IPS-15b (cell line): ENCODE measurements around the gene ECT2.
"Not testable (repeated sequence)": the region's sequence is repeated elsewhere in the genome, so short reads cannot be mapped to it uniquely, and the experiment has no call there.

ENCODE experiments used
- H3K27me3 ChIP-seq: one replicate; pipeline ENCODE4 v1.6.1; 2013; ENCODE audit warnings: low read length; ENCODE audit not compliant: control insufficient read depth, insufficient read depth
- H3K36me3 ChIP-seq: one replicate; pipeline ENCODE4 v1.6.1; 2013; ENCODE audit warnings: low read length; ENCODE audit not compliant: control insufficient read depth, insufficient read depth
- H3K4me1 ChIP-seq: one replicate; pipeline ENCODE4 v1.6.1; 2013; ENCODE audit warnings: mild to moderate bottlenecking, low read length; ENCODE audit not compliant: control insufficient read depth, insufficient read depth
- H3K4me3 ChIP-seq: one replicate; pipeline ENCODE4 v1.5.1; 2013; ENCODE audit warnings: low read depth, low read length
- H3K9ac ChIP-seq: one replicate; pipeline ENCODE4 v1.6.1; 2013; ENCODE audit warnings: low read depth, mild to moderate bottlenecking, low read length
- H3K9me3 ChIP-seq: one replicate; pipeline ENCODE4 v1.6.1; 2013; ENCODE audit warnings: mild to moderate bottlenecking, low read length; ENCODE audit not compliant: control insufficient read depth, insufficient read depth

The ECT2 gene

DNA sequence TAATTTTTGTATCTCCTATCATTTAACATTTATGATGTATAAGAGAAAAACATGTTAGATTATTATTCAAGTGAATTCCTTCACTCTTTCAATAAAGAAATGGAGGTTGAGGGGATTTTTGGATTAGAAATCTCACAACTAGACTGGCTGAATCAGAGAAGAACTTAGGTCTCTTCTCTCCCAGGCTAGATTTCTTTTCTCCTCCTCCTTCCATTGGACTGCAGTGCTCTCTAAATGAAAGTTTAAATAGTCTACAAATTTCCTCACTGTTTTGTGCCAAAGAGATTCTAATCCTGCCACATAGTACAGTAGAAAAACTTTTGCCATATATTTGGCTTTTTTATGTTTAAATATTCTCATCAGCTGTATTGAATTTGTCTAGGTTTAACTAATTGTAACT lies 65.8 kb downstream of the ECT2 start:
- Histone ChIP-seq H3K9me3 (no peaks in the 10 kb centered on the region), H3K4me3 (no peak overlapping the region), H3K36me3 (no peaks in the 10 kb centered on the region), H3K27me3 (no peaks in the 10 kb centered on the region), H3K9ac (no peak overlapping the region), H3K4me1 (no peaks in the 10 kb centered on the region)

DNA sequence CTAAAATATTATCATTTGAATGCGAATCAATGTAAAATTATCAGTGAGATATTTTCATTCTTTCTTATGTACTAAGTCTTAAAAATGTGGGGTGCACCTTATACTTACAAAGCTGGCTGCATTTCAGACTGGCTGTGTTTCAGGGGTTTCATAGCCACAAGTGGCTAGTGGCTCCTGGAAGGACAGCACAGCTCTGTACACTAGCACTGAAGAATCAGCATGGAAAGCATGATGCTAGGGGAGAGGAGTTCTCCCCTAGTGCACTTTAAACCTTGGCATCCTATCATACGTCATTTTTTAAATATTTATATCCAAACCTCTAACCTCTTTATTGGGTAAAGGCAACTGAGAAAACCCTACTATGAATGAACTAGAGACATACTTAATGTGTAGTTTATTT lies 66.4 kb downstream of the ECT2 start:
- H3K36me3 ChIP-seq: no peaks in the 10 kb centered on the region
- no peak overlapping the region for H3K9ac ChIP-seq
- no peaks in the 10 kb centered on the region for H3K27me3 ChIP-seq
- no peaks in the 10 kb centered on the region for H3K4me1 ChIP-seq
- H3K9me3 ChIP-seq: no peaks in the 10 kb centered on the region
- no peak overlapping the region for H3K4me3 ChIP-seq

DNA sequence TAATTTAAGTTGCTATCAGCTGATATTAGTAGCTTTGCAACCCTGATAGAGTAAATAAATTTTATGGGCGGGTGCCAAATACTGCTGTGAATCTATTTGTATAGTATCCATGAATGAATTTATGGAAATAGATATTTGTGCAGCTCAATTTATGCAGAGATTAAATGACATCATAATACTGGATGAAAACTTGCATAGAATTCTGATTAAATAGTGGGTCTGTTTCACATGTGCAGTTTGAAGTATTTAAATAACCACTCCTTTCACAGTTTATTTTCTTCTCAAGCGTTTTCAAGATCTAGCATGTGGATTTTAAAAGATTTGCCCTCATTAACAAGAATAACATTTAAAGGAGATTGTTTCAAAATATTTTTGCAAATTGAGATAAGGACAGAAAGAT lies 70.0 kb downstream of the ECT2 start:
- Histone ChIP-seq H3K36me3 (no peaks in the 10 kb centered on the region), H3K9ac (no peak overlapping the region), H3K4me3 (no peak overlapping the region), H3K27me3 (no peaks in the 10 kb centered on the region), H3K9me3 (no peaks in the 10 kb centered on the region), H3K4me1 (no peaks in the 10 kb centered on the region)

DNA sequence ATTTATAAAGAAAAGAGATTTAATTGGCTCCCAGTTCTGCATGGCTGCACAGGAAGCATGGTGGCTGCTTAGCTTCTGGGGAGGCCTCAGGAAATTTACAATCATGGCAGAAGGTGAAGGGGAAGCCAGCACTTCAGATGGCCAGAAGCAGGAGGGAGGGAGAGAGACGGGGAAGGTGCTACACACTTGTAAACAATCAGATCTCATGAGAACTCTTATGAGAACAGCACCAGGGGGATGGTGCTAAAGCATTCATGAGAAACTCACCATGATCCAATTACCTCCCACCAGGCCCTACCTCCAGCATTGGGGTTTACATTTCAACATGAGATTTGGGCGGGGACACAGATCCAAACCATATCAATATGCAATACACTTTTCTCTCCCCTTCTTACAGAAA lies 73.7 kb downstream of the ECT2 start:
- Histone ChIP-seq H3K4me3 (no peak overlapping the region), H3K27me3 (no peaks in the 10 kb centered on the region), H3K9me3 (no peaks in the 10 kb centered on the region), H3K9ac (no peak overlapping the region), H3K36me3 (no peaks in the 10 kb centered on the region), H3K4me1 (no peaks in the 10 kb centered on the region)

DNA sequence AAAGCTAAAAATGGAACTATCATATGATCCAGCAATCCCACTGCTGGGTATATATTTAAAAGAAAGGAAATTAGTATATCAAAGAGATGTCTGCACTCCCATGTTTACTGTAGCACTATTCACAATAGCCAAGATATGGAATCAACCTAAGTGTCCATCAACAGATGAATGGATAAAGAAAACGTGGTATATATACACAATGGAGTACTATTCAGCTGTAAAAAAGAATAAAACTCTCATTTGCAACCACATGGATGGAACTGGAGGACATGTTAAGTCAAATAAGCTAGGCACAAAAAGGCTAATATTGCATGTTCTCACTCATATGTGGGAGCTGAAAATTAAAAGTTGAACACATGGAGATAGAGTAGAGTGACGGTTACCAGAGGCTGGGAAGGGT lies 76.7 kb downstream of the ECT2 start:
- H3K9ac ChIP-seq, H3K9me3 ChIP-seq, H3K36me3 ChIP-seq, H3K4me1 ChIP-seq, H3K27me3 ChIP-seq, H3K4me3 ChIP-seq: not testable (repeated sequence)

DNA sequence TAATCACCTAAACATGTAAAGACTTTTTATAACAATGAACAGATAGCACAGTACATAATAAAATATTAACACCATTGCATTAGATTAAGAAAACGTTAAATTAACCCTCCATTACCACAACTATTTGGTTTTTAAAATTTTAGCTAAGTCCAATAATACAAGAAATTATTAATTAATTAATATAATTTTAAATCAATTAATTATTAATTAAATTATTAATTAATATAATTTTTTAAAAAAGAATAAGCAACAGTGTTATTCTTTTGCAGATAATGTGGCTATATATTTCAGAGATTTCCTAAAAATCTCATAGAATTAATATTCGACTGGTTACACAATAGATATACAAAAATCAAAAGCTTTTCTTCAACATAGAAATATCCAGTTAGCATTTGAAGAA lies 82.5 kb downstream of the ECT2 start:
- Histone ChIP-seq H3K36me3 (no peaks in the 10 kb centered on the region), H3K4me1 (no peaks in the 10 kb centered on the region), H3K9ac (no peak overlapping the region), H3K27me3 (no peaks in the 10 kb centered on the region), H3K9me3 (no peaks in the 10 kb centered on the region), H3K4me3 (no peak overlapping the region)

DNA sequence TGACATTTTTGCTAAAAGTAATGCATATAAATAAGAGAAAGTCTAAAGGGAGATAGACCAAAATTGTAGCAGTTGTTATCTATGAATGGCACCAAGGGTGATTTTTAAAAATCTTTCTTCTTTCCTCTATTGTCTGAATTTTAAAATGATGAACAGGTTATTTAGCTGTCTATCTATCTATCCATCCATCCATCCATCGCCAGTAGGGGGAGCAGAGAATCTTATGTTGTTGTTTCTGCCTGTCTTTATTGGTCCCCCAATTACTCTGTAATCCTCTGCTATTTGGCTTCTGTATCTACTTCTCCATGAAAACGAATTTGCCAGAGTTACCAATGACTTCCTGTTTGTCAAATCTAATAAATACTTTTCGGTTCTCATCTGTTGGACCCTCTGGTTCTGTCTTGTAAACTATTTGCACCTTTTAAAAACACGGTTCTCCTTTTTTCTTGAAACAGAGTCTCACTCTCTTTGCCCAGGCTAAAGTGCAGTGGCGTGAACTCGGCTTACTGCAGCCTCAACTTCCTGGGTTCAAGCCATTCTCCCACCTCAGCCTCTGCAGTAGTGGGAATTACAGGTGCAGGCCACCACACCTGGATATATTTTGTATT lies 86.0 kb downstream of the ECT2 start:
- H3K4me3 ChIP-seq: no peak overlapping the region
- H3K9ac ChIP-seq: no peak overlapping the region
- H3K4me1 ChIP-seq: no peaks in the 10 kb centered on the region
- H3K9me3 ChIP-seq: no peaks in the 10 kb centered on the region
- no peaks in the 10 kb centered on the region for H3K27me3 ChIP-seq
- no peaks in the 10 kb centered on the region for H3K36me3 ChIP-seq

DNA sequence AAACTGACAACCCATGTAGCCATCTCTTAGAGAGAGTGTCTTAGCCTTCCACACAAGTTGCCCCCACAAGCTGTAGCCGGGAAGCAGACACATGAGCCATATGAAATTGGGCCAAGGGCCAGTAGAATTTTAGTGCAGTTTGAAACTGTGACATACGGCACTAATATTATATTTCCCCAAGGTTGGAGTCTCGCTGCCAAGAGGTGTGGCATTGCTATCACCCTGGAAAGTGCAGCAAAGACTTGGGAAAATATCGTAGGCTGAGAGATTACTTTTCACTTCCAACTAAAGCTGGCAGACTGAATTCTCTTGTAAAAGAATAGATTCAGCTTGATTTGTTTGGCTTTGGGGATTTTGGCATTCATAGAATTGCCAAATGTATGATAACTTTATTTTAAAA lies 89.2 kb downstream of the ECT2 start:
- H3K9me3 ChIP-seq: no peaks in the 10 kb centered on the region
- H3K9ac ChIP-seq: no peak overlapping the region
- H3K27me3 ChIP-seq: no peaks in the 10 kb centered on the region
- H3K4me3 ChIP-seq: no peak overlapping the region
- no peaks in the 10 kb centered on the region for H3K4me1 ChIP-seq
- H3K36me3 ChIP-seq: no peaks in the 10 kb centered on the region

DNA sequence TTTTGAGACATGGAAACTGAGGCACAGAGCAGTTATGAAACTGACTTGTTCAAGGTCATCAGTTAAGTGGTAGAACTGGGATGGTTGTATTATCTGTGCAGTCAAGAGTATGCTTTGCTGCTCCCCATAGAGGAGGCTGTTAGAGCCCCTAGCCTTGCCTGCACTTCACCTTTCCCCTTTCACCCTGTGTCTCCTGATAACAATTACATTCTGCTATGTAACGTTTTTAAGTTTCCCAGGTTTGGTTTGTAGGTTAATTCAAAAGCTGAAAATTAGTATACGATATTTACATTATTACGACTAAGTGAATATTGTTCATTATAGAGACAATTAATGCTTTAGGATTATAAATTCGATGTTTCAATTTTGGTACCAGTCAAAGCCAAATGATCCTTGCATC lies 89.9 kb downstream of the ECT2 start:
- no peaks in the 10 kb centered on the region for H3K4me1 ChIP-seq
- no peaks in the 10 kb centered on the region for H3K27me3 ChIP-seq
- no peak overlapping the region for H3K4me3 ChIP-seq
- H3K9me3 ChIP-seq: no peaks in the 10 kb centered on the region
- H3K9ac ChIP-seq: no peak overlapping the region
- H3K36me3 ChIP-seq: no peaks in the 10 kb centered on the region

DNA sequence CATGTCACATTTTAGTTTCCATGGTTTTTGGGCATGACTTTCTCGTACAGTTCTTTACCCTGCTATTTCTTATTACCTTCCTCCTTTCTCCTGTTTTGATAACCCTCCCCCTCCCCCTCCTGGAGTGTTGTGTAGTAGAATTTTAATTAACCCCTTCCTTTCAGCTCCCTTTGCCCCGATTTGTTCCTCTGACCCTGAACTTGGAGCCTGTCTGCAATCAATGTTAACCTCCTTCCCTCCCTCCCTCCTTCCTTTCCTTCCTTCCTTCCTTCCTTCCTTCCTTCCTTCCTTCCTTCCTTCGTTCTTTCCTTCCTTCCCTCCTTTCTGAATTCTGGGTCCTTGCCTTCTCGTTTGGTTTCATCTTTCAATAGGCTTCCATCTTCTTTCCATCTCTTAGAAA lies 90.4 kb downstream of the ECT2 start:
- Histone ChIP-seq H3K4me1 (no peaks in the 10 kb centered on the region), H3K9me3 (no peaks in the 10 kb centered on the region), H3K27me3 (no peaks in the 10 kb centered on the region), H3K4me3 (no peak overlapping the region), H3K9ac (no peak overlapping the region), H3K36me3 (no peaks in the 10 kb centered on the region)

DNA sequence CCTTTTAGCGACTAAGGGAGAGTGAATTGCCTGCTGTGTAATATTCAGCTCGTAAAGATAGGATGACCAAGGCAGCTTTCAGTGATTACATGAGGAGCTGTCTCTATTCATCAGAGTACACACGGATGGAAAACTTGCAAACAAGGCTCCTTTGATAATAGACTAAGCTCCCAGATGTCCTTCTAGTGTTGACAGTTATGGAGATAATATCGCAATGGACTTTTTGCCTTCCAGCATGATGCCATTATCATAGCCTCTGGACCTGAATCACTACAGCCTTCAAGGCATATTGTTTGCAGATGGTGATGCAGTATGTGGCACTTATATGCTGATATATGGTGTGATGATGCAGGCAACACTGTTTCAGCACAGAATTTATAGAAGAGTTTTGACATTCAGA lies 93.9 kb downstream of the ECT2 start:
- no peaks in the 10 kb centered on the region for H3K36me3 ChIP-seq
- H3K9me3 ChIP-seq: no peaks in the 10 kb centered on the region
- no peaks in the 10 kb centered on the region for H3K4me1 ChIP-seq
- no peaks in the 10 kb centered on the region for H3K27me3 ChIP-seq
- H3K4me3 ChIP-seq: no peak overlapping the region
- H3K9ac ChIP-seq: no peak overlapping the region

DNA sequence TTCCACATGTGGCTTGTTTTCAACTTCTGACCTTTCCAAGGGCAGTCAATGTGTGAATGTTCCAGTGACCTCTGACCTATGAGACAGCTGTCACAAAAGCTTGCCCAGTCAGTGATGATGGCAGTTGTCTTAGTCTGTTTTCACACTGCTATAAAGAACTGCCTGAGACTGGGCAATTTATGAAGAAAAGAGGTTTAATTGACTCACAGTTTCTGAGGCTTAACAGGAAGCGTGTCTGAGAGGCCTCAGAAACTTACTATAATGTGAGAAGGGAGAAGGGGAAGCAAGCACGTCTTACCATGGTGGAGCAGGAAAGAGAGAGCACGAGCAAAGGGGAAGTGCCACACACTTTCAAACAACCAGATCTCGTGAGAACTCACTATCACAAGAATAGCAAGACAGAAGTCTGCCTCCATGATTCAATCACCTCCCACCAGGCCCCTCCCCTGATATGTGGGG lies 95.6 kb downstream of the ECT2 start:
- H3K9ac ChIP-seq: no peak overlapping the region
- no peaks in the 10 kb centered on the region for H3K36me3 ChIP-seq
- no peaks in the 10 kb centered on the region for H3K4me1 ChIP-seq
- H3K4me3 ChIP-seq: no peak overlapping the region
- no peaks in the 10 kb centered on the region for H3K27me3 ChIP-seq
- H3K9me3 ChIP-seq: no peaks in the 10 kb centered on the region

DNA sequence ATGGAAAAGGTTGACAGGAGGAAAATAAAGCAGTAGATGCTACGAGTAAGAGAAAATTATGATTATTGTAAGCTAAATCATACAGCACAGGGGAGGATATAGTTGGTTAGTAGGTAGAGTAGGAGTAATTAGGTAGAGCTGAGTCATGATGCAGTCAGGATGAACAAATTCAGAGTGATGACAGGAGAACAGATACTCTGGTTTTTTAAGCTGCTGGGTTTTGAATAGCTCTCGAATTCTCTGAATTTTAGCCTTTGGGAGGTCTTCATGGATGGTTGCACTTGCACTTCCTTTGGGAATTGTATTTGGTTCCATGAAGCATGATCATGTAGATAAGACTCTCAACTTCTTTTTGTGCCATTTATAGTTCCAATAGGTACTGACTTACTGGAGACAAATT lies 96.2 kb downstream of the ECT2 start:
- H3K9me3 ChIP-seq: no peaks in the 10 kb centered on the region
- no peaks in the 10 kb centered on the region for H3K4me1 ChIP-seq
- H3K9ac ChIP-seq: no peak overlapping the region
- H3K36me3 ChIP-seq: no peaks in the 10 kb centered on the region
- no peaks in the 10 kb centered on the region for H3K27me3 ChIP-seq
- H3K4me3 ChIP-seq: no peak overlapping the region
